ENCODE results near the gene DDX1. TPM values are rescaled to one million over a fixed set of nuclear protein-coding genes. Genes with fewer than 3 reads are reported as not detected.

DDX1 gene
- total and polyA plus RNA-seq, 10 of the 15 experiments (the other 5 are each of a cell fraction or from before 2014, with no cell fraction given) = 53.2 to 134 (median 85.6) TPM

GRCh38 chr2:15646661-15647060 is 55.0 kb downstream of the DDX1 start (continued):
- TF ChIP-seq ZBTB11 (CRISPR knock-in tag; IDR thresholded peaks at IDR 0.05) (no peak), HDGF (IDR thresholded peaks at IDR 0.05) (no peak), TCF7 (IDR thresholded peaks at IDR 0.05; ENCODE audit: borderline replicate concordance) (no peak), FOS (IDR thresholded peaks at IDR 0.05; ENCODE audit: borderline replicate concordance, extremely low read depth, insufficient read length) (no peak)

- DNase-seq (ENCODE audit: low read depth, low spot score) (no peak), ATAC-seq (no peak), FAIRE-seq (no peak)
- no peaks in the 10 kb centered on the region for H3K79me2 ChIP-seq (ENCODE audit: control insufficient read depth, insufficient read depth, low read length)
- BruUV-seq (replicated peaks) = no TSS peak
- H3K9ac ChIP-seq (ENCODE audit: control insufficient read depth, insufficient read depth, low read length) = no peak overlapping the region
- RAD21 ChIA-PET (ENCODE audit: unreplicated experiment) = no interaction called here
- H3K9me3 ChIP-seq (replicated peaks; ENCODE audit: control insufficient read depth, insufficient read depth, low read length) = no peaks in the 10 kb centered on the region
- no peaks in the 10 kb centered on the region; a peak in 1 of 4 replicates for H3K27me3 ChIP-seq (replicated peaks in 1 of 2; ENCODE audit: control insufficient read depth in 2 of 2, insufficient read depth in 2 of 2, low read length in 1 of 2)
- TF ChIP-seq BRCA1 (IDR thresholded peaks at IDR 0.05; ENCODE audit: low read depth, low read length) = no peak
- no peak for TF ChIP-seq HSF1 (IDR thresholded peaks at IDR 0.05; ENCODE audit: low read depth, low read length)
- no peak for TF ChIP-seq ATF3 (IDR thresholded peaks at IDR 0.05; ENCODE audit: borderline replicate concordance, extremely low read depth, low read depth, low read length)
- no peak for TF ChIP-seq DPF2 (IDR thresholded peaks at IDR 0.05)
- TF ChIP-seq ZBTB33 (IDR thresholded peaks at IDR 0.05) = no peak
- TF ChIP-seq ZNF217 (IDR thresholded peaks at IDR 0.05) = no peak
- TF ChIP-seq RBBP5 (conservative IDR thresholded peaks at IDR 0.05) = no peak
- TF ChIP-seq CTCF (IDR thresholded peaks at IDR 0.05 in 2 of 3, conservative IDR thresholded peaks at IDR 0.05 in 1 of 3; ENCODE audit: control insufficient read depth in 2 of 3, extremely low read depth in 1 of 3, insufficient read depth in 1 of 3, low read depth in 3 of 3, low read length in 3 of 3) = no peak
- intact Hi-C loops (cut with micrococcal nuclease; ENCODE audit: unreplicated experiment) (no loop called here), in situ Hi-C loops (cut with MboI) (loop anchor here (10.0 kb wide), 2 partner anchors 967 to 1107 kb away; no protein-coding TSS in a partner anchor)
- no peak overlapping the region for H3K4me3 ChIP-seq
- no peak overlapping the region for H3K27ac ChIP-seq (ENCODE audit: control insufficient read depth, insufficient read depth)
- SMC1A ChIA-PET (ENCODE audit: uncharacterized antibody, unreplicated experiment) = no interaction called here
- no peaks in the 10 kb centered on the region for H3K36me3 ChIP-seq (ENCODE audit: control insufficient read depth in 2 of 2, insufficient read depth in 2 of 2, low read length in 1 of 2)
- no peaks in the 10 kb centered on the region for H4K20me1 ChIP-seq (ENCODE audit: control insufficient read depth, insufficient read depth)
- H3K4me1 ChIP-seq (ENCODE audit: control insufficient read depth, insufficient read depth, low read length) = no peaks in the 10 kb centered on the region
- H2AFZ ChIP-seq (ENCODE audit: control insufficient read depth, low read depth, low read length) = no peak overlapping the region
- POLR2A ChIA-PET = no interaction called here
- no peak overlapping the region for H3K4me2 ChIP-seq (ENCODE audit: control insufficient read depth, insufficient read depth)
- 65% methylated on average over 18 of the region's 18 CpGs for WGBS (ENCODE audit: insufficient coverage, insufficient replicate concordance, low lambda C conversion rate, missing lambda C conversion rate)
- CTCF ChIA-PET = no interaction called here
Measured at GRCh38 chr2:15647622-15648590, 56.2 kb downstream of the DDX1 start.
